LNCaP clone FGC (cell line): ENCODE data around the gene ALDH1B1.
A peak's percentile ranks its signal among the peaks of the same experiment; 100 is the strongest.
"Not testable (repeated sequence)": the region's sequence is repeated elsewhere in the genome, so short reads cannot be mapped to it uniquely, and the experiment has no call there.

Experiments used
- DNase-seq: peaks from one replicate; pipeline ENCODE4 v3.0.0-alpha.2; 2011; ENCODE audit warnings: low read depth
- H3K4me3 ChIP-seq: 2 replicates; pipeline ENCODE4 v1.5.1; 2011; ENCODE audit warnings: mild to moderate bottlenecking, low read depth, low read length, control low read depth
- TF ChIP-seq, protein P1 (sequence below): IDR thresholded peaks from 2 replicates; pipeline ENCODE4 v1.5.1; 2012; ENCODE audit warnings: mild to moderate bottlenecking; ENCODE audit not compliant: control insufficient read depth, insufficient read depth; ENCODE audit errors: extremely low read depth

The ALDH1B1 gene

DNA sequence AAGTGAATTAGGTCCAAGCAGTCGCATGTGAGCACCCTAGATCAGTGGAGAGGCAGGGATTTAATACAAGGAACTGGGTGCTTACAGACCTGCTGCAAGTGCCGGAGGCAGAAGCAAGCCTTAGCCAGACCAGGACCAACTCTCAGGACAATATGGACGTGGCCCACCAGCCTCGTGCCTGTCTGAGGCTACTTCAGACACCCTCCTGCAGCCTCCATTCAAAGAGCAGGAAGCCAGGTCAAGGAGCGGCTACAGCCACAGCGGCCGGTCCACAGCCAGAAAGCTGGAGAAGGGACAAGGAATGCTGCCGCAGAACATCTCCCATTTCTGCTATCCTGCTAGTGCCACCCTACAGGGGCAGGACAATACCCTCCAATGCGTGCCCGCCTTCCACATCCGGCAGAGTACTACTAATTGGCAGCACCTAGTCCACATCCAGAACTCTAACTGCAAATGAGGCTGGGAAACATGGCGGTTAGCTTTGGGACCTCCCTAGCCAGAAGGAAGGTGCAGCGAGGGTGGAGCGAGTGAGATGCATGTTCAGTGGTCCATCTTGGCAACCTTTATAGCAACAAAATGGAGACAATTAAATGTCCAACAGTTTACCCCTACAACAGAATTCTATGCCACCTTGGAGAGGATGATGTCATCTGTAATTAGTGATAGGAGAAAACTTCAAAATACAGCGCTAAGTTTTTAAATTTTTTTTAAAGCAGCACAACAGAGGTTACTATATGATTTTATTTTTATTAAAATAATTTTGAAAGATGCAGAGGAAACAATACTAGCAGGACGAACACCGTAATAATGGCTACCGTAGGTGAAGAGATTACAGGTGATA is 1.0 kb upstream of the ALDH1B1 start:
- H3K4me3 ChIP-seq, result peak overlapping the region; percentile 89; the same call in 1 of the 2 replicates
- DNase-seq, result no peak
- TF ChIP-seq, protein P1, sequence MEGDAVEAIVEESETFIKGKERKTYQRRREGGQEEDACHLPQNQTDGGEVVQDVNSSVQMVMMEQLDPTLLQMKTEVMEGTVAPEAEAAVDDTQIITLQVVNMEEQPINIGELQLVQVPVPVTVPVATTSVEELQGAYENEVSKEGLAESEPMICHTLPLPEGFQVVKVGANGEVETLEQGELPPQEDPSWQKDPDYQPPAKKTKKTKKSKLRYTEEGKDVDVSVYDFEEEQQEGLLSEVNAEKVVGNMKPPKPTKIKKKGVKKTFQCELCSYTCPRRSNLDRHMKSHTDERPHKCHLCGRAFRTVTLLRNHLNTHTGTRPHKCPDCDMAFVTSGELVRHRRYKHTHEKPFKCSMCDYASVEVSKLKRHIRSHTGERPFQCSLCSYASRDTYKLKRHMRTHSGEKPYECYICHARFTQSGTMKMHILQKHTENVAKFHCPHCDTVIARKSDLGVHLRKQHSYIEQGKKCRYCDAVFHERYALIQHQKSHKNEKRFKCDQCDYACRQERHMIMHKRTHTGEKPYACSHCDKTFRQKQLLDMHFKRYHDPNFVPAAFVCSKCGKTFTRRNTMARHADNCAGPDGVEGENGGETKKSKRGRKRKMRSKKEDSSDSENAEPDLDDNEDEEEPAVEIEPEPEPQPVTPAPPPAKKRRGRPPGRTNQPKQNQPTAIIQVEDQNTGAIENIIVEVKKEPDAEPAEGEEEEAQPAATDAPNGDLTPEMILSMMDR, result no peak

DNA sequence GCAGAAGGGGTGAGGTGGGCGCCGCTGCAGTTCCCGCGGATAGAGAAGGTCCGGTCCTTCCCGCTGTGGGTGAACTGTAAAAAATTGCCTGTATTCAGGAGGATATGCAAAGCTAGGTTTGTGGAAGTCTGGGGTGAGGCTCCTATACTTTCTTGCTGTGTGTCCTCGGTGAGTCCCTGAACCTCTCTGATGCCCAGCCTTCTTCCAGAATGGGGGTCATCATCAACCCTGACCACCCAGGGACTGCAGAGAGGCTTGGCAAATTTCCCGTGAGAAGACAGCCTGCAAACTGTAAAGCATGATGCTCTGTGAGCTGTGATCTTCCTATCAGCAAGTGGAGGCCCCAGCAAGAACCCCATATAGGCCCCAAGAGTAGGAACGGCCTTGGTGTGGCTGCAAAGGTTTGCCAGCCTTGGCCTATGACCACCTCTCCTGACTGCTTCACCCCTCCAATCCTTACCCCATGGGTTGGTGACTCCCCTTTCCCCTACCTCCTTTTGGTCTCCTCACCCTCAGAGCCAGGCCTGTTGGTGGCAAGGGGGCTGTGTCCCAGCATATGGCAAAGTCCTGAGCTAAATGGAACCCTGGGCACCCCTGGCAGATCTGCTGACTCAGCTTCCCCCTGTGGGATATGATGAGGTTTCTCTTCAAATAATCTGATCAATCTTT is 760 bp downstream of the ALDH1B1 start:
- no peak for DNase-seq
- H3K4me3 ChIP-seq, result peak overlapping the region; percentile 89
- TF ChIP-seq, protein P1, result no peak

DNA sequence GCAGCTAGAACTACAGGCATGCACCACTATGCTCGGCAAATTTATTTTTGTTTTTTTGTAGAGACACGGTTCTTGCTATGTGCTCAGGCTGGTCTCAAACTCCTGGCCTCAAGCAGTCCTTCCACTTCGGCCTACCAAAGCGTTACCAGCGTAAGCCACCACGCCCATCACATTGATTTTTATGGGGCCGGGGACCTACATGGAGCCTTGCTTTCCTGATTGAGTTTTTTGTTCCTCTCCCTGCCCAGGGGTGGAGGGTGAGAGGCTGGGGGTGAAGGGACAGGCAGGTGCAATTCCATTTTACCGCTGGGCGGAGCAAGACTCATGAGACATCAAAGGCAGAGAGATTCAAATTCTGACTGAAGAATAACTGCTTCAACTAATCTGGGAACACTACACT is 1.9 kb downstream of the ALDH1B1 start:
- H3K4me3 ChIP-seq, result no peak overlapping the region
- DNase-seq, result no peak
- TF ChIP-seq, protein P1, result no peak

DNA sequence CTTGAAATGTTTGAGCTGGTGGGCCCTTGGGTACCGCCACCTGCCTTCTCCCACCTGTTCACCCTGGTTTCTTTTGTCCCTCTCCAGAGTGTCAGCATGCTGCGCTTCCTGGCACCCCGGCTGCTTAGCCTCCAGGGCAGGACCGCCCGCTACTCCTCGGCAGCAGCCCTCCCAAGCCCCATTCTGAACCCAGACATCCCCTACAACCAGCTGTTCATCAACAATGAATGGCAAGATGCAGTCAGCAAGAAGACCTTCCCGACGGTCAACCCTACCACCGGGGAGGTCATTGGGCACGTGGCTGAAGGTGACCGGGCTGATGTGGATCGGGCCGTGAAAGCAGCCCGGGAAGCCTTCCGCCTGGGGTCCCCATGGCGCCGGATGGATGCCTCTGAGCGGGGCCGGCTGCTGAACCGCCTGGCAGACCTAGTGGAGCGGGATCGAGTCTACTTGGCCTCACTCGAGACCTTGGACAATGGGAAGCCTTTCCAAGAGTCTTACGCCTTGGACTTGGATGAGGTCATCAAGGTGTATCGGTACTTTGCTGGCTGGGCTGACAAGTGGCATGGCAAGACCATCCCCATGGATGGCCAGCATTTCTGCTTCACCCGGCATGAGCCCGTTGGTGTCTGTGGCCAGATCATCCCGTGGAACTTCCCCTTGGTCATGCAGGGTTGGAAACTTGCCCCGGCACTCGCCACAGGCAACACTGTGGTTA is 3.3 kb downstream of the ALDH1B1 start:
- DNase-seq, result no peak
- H3K4me3 ChIP-seq, result no peak overlapping the region
- TF ChIP-seq, protein P1, result no peak

DNA sequence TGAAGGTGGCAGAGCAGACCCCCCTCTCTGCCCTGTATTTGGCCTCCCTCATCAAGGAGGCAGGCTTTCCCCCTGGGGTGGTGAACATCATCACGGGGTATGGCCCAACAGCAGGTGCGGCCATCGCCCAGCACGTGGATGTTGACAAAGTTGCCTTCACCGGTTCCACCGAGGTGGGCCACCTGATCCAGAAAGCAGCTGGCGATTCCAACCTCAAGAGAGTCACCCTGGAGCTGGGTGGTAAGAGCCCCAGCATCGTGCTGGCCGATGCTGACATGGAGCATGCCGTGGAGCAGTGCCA is 3.8 kb downstream of the ALDH1B1 start:
- no peak for DNase-seq
- TF ChIP-seq, protein P1, result no peak
- no peak overlapping the region for H3K4me3 ChIP-seq

DNA sequence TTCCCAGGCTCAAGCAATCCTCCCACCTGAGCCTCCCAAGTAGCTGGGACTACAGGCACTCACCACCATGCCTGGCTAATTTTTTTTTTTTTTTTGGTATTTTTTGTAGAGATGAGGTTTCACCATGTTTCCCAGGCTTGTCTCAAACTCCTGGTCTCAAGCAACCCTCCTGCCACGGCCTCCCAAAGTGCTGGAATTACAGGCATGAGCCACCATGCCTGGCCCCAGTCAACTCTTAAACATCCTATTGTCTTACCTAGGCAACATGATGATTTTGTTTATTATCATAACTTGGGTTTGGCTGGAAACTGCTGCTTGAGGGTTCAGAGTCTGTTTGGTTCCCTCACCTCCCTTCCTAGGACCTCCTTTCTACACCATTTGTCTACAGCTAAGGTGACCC is 6.7 kb downstream of the ALDH1B1 start:
- DNase-seq, H3K4me3 ChIP-seq: not testable (repeated sequence)

DNA sequence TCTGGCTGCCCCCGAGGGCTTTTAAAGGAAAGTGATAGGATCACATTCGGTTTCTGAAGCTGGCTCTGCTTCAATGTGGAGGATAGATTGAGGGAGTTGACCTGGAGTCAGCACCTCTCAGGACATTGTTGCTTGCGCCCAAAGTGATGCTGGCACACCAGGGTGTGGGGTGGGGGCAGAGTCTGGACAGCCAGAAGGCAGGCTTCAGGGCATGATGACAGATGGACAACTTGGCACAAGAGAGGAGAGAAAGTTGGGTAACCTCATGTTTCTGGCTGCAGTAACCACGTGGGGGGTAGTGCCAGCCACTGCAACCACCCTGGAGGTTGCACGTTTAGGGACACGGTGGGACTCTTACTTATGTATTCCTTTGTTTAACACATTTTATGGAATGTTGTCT is 9.5 kb downstream of the ALDH1B1 start:
- H3K4me3 ChIP-seq, result no peak overlapping the region
- DNase-seq, result no peak
- TF ChIP-seq, protein P1, result no peak
